ENCODE data around the gene VPS72.

Gene VPS72

DNA sequence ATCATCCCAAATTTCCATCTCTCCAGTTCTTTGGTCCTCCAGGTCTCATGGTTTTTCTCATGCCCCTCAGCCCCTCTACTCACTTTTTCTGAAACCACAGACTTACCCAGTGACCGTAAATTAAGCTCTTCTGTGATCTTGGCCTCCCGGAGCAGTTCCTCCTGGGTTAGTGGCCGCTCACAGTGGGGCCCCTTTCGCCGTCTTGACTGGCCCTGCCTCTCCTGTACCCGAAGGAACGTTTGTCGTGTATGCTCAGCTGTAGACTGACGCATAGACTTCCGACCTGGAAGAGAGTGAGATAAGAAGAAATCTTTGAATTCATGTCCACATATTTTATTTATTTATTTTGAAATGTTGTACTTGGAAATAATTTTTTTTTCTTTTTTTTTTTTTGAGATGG lies 5.8 kb downstream of the VPS72 start:
- DNase-seq, result no peak

DNA sequence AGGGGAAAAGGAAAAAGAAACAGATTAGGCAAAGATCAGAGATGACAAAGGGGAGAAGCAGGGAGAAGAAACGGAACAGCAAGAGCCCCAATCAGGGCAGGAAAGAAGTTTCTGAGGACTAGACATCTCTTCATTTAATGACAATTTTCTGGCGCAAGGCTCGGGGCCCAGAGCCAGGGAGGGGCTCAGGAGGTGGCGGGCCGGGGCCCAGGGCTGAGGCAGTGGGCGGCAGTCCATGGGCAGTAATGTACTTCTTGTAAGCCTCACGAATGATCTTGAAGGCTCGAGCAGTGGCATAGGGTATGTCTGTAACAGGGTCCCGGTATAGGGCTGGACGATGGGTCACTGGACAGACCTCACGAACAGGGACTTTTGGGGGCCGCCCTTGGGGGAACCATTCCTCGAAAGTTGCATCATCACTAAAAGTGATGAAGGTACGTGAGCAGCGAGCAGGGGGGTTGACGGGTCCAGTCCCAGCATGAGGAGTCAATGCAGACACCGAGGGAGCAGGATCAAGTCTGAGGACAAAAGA lies 13.4 kb downstream of the VPS72 start:
- no peak for DNase-seq

- DNase-seq, result no peak
These were observed 14.1 kb downstream of the VPS72 start, which contains the start of gene TMOD4 for GRCh38 chr1:151175863-151176262. TSS of gene TMOD4 (minus strand) at chr1:151175981. CDS start at chr1:151174875, 1,106 bp downstream.

DNA sequence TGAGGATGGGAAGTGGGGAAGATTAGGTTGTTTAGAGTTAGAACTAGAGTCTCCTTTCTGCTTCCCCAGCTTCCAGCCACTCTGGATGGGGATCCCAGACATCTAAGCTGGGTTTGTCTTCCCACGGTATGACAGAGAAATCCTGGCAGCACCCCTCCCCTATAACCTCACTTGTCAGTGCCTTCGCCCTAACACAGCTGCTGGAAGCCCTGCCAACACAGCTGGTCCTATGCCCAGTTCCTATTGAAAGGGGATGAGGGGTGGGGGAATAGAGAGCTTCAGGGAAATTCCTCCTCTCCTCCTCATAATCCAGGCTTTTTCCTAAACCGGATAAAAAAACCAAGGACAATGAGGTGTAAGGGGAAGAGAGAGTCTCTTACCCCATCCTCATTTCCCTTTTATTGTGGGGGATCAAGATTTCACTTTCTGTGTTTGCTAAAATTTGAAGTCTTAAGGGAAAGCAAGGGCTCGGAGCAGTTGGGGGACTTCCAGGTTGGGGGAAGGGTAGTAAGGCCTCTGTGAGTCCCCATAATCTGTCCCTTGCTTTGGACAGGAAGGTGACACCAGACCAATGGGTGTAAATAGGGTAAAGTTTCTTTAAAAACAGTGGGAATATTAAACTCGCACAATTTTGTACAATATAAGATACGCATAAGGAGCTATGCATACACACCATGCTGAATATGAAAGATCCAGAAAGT lies 14.8 kb downstream of the VPS72 start:
- no peak for DNase-seq

GRCh38 chr1:151171190-151171589 lies 18.8 kb downstream of the VPS72 start:
- DNase-seq, result no peak

- no peak for DNase-seq
These were observed 22.9 kb downstream of the VPS72 start for GRCh38 chr1:151167116-151167515.

DNA sequence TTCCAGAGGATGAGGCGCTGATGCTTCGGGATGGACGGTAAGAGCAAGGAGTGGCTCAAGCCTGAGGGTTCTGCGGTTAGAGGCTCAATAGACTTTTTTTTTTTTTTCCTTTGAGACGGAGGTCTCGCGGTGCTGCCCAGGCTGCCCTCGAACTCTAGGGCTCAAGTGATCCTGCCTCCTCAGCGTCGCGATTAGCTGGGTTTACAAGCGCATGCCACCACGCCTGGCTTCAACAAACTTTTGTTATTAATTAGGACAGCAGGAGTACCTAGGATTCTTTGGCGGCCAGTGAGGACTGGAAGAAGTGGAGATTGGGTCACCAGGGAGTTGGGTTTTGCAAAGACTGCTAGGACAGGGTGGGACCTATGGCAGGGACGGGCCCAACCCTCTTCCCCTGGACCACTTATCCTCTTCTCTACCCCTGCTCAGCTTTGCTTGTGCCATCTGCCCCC lies 23.5 kb downstream of the VPS72 start:
- no peak for DNase-seq

DNA sequence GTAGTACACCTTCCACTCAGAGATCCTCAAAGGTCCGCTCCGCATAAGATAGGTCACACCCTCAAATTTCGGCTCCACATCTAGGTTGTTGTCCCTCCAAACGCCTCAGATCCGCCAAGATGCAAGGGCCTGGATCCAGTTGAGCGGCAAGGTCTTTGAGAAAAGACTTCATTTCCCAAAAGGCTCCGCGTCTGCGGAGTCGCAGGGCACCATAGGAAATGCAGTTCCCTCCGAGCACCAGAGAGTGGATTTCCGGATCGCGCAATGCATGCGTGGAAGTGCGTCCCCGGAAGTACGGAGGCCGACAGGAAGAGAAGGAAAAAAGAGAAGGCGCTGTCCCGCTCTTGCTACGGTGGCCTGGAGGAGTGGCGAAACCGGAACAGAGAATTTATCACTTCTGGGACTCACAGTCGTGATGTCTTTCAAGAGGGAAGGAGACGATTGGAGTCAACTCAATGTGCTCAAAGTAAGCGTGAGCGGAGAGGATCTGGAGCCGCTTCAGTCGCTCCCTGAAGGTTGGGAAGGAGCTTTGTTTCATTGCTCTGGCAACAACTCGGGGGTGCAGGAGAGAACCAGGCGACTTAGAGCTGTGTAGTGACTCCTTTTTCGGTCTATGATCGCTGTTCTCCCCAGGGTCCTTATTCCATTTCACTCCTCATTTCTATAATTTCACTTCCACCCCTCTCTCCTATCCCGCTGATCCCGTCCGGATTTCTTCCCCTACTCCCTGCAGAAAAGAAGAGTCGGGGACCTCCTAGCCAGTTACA lies 24.1 kb downstream of the VPS72 start, which contains the start of the genes LYSMD1 and SCNM1:
LYSMD1 (minus strand) TSS at position 165 of the 767 bp plus-strand sequence. CDS start 644 bp downstream, outside the sequence.
SCNM1 (plus strand) TSS at position 407 of the 767 bp plus-strand sequence; CDS start at position 416, 9 bp downstream.
- peak; percentile 83 to 89 (median 87) for DNase-seq

DNA sequence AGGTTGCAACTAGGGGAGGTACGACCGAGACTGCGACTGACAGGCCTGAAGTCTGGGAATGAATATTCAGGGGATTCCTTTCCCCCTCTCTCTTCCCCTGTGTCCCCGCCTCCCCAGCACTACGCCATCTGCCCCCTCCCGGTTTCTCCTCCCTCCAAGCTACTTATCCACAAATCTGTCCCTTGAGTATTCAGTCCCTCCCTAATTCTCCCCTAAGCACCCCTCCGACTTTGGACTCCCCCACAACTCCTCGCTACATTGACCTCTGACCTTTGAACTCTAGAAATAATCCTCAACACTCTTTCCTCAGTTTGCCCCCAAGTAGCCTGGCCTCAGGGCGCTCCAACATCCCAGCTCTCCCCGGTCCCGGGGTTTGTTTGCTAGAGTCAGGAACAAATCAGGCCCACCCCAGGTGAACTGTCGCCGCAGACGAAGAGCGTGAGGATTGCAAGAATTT lies 24.7 kb downstream of the VPS72 start:
- DNase-seq, result no peak

GRCh38 chr1:151164732-151165280 lies 25.2 kb downstream of the VPS72 start:
- no peak for DNase-seq

GRCh38 chr1:151159373-151159772 lies 30.6 kb downstream of the VPS72 start:
- no peak for DNase-seq

DNA sequence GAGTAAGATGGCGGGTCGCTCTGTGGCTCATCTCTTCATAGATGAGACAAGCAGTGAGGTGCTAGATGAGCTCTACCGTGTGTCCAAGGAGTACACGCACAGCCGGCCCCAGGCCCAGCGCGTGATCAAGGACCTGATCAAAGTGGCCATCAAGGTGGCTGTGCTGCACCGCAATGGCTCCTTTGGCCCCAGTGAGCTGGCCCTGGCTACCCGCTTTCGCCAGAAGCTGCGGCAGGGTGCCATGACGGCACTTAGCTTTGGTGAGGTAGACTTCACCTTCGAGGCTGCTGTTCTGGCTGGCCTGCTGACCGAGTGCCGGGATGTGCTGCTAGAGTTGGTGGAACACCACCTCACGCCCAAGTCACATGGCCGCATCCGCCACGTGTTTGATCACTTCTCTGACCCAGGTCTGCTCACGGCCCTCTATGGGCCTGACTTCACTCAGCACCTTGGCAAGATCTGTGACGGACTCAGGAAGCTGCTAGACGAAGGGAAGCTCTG lies 31.2 kb downstream of the VPS72 start:
- DNase-seq, result no peak

DNA sequence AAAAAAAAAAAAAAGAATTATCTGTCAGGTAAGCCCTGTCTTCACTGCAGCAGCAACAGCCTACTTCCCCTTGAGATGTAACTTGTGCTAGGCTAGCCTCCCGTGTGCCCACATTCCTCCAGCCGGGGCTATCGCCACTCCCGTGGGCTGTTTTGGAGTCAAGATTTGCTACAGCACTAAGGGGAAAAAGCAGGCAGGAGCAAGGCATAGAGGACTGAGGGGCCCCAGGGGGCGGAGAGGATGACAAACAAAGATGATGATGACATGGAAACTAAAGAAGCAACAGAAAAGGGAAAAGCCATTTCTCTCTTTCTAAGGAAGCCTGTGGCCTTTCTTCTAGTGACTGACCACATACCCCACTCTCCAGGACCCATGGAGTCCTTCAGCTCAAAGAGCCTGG lies 31.7 kb downstream of the VPS72 start:
- no peak for DNase-seq

DNA sequence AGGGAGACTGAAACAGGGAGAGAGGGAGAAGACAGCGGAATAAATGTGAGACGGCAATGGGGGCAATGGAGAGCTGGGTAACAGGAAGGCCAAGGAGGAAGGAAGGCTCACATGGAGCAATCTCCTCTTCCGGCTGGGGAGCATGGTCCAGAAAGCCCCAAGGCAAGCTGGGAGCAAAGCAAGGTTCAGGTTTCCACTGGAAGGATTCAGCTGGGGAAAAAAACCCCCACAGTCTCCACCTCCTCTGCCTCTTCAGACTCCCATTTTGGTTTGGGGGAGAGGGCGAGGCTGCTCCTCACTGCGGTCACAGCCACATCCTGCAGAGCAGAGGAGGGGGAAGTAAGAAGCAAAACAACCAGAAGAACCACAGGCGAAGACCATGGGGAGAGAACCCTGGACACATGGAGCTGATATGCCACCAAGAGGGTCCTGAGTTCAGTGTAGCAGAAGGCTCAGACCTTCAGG lies 32.9 kb downstream of the VPS72 start:
- peak in 2 of 4 experiments; percentile 15 to 29 for DNase-seq

- DNase-seq, result peak; percentile 39 to 64 (median 44)
These were observed 33.5 kb downstream of the VPS72 start, which contains the start of gene TNFAIP8L2 for GRCh38 chr1:151156515-151156819. TSS of gene TNFAIP8L2 (plus strand) at chr1:151156649. CDS start at chr1:151158698, 2,049 bp downstream.

DNA sequence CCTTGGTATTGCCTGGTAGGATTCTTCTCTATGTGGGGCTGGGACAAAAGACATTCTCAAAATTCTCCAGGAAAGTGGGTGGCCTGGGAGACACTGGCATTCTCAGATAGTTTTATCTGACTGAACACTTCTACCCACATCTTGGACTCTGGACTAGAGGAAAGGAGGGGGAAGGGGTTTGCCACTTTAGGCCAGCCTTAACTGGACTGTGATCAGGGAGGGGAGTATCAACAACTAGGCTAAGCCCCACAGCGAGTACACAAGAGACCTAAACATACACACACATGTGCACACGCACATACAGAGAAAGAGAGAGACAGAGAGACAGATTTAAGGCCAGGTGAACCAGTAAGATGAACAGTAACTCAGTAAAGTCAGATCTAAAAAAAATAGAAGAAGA lies 42.3 kb downstream of the VPS72 start:
- no peak for DNase-seq

GRCh38 chr1:151147132-151147503 lies 42.9 kb downstream of the VPS72 start:
- DNase-seq, result no peak

DNA sequence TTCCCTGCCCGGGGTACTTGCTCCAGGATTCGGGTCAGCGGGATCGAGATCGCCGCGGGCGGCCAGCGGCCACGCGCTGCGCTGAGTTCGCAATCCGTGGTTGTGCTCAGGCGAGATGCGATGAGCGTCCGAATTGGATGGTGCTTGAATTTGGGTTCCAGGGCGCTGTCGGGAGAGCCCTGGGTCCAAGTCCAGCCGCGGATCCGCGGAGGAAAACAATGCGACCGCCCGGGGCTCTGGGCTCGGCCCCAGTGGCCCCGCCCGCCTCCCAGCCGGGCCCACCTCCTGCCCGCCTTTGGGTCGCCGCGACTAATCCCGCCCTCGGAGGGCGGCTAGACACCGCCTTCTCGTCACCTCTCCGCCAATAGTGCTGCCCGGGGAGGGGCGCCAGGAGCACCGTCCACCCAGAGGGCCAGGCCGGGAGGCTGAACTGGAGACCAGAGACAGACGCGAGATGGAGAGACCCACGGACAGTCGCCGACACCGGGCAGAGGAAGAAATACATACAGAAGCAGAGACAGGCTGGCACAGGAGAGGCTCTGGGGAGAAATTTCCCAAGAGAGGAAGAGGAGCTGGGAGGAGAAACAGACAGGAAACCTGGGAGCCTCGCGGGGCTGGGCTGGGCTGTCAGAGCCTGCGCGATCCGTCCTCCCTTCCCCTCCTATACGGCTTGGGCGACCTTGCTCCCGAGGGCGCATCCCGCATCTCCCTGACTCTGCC lies 43.4 kb downstream of the VPS72 start, which contains the start of gene SEMA6C:
SEMA6C (minus strand) TSS at position 220 of the 720 bp plus-strand sequence. CDS start 4,010 bp downstream, outside the sequence.
- DNase-seq, result peak; percentile 65 to 70 (median 68)

- no peak for DNase-seq
These were observed 44.0 kb downstream of the VPS72 start for GRCh38 chr1:151146072-151146411.

DNA sequence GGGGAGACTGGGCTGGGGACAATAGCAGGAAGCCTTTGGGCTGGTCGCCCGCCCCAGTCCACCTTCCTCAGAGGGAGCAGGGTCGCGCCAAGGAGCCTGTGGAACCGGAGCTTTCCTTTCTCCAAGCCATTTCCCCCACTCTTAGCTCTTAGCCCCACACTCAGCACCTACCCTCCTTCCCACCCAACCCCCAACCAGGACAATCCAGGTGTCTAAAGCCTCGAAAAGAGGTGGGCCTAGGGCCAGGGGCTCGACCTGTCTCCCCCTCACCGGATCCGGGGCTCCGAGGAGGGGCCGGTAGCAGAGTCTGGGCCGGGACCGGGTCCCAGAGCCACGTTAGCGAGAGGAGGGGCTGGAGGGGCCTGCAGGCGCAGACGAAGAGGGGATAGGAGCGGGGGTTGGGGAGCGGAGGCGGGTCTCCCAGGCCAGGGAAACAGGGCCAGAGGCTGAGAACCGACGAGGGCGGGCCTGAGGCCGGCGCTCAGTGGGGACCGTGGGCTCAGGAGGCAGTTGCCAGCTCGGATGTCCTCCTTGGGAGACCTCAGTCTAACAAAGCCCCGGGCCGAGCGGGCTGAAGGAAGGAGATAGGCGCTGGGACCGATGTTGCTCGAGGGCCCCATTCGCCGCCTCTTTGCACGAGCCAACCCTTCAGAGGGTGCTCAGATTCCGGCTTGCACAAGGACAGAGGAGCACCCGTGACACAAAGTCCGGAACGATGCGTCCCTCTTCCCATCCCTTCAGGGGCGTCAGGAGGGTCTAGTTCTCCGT lies 44.5 kb downstream of the VPS72 start:
- no peak for DNase-seq

Measured in activated CD4-positive, CD25-positive, alpha-beta regulatory T cell (primary cell).